Cardiac fibroblast (primary cell): ENCODE data around the gene NEK11.
A peak's percentile ranks its signal among the peaks of the same experiment; 100 is the strongest.

Source experiments
- DNase-seq, 2 donors: peaks; one replicate each; pipeline versions ENCODE4 v3.0.0 to v3.0.0-alpha.2; 2010; ENCODE audit warnings: low read depth in 2 of 2
- H3K4me3 ChIP-seq, 2 donors: replicated peaks in 1 of 2; 1 replicate in 1 of 2; 2 replicates in 1 of 2; pipeline ENCODE4 v1.5.1; 2011; ENCODE audit warnings: low read depth in 2 of 2, low read length in 2 of 2, mild to moderate bottlenecking in 2 of 2, moderate library complexity in 1 of 2
- CTCF ChIP-seq: IDR thresholded peaks from one replicate; pipeline ENCODE4 v1.5.1; 2011; ENCODE audit warnings: low read depth, mild to moderate bottlenecking, low read length, inconsistent platforms

The NEK11 gene

GRCh38 chr3:131238496-131238895, 211.8 kb downstream of the NEK11 start:
- TF ChIP-seq CTCF: no peak
- H3K4me3 ChIP-seq: no peak overlapping the region

GRCh38 chr3:131239267-131239666, 212.6 kb downstream of the NEK11 start:
- no peak for DNase-seq
- TF ChIP-seq CTCF: no peak
- H3K4me3 ChIP-seq: no peak overlapping the region

More at GRCh38 chr3:131238496-131238895, 211.8 kb downstream of the NEK11 start:
- no peak for DNase-seq

- H3K4me3 ChIP-seq: no peak overlapping the region
- no peak for TF ChIP-seq CTCF
- DNase-seq: peak in 1 of 2 donors; percentile 10
Observed at GRCh38 chr3:131242201-131242600, 215.5 kb downstream of the NEK11 start.

- TF ChIP-seq CTCF: no peak
- no peak overlapping the region for H3K4me3 ChIP-seq
- no peak for DNase-seq
Observed at GRCh38 chr3:131250466-131250865, 223.8 kb downstream of the NEK11 start.

- TF ChIP-seq CTCF: no peak
- peak; percentile 18 to 54 for DNase-seq
- no peak overlapping the region for H3K4me3 ChIP-seq
Observed at GRCh38 chr3:131260525-131260924, 233.8 kb downstream of the NEK11 start.

- no peak for DNase-seq
- H3K4me3 ChIP-seq: no peak overlapping the region
- no peak for TF ChIP-seq CTCF
Observed at GRCh38 chr3:131261104-131261503, 234.4 kb downstream of the NEK11 start.

- no peak overlapping the region for H3K4me3 ChIP-seq
- no peak for TF ChIP-seq CTCF
- no peak for DNase-seq
Observed at GRCh38 chr3:131275556-131275955, 248.9 kb downstream of the NEK11 start.
